ENCODE data around the gene ACACB. TPM values are rescaled to one million over a fixed set of nuclear protein-coding genes. Genes with fewer than 3 reads are reported as not detected.

Gene ACACB
- total RNA-seq, 1 donor from 2014 or later: 6.3 TPM

DNA sequence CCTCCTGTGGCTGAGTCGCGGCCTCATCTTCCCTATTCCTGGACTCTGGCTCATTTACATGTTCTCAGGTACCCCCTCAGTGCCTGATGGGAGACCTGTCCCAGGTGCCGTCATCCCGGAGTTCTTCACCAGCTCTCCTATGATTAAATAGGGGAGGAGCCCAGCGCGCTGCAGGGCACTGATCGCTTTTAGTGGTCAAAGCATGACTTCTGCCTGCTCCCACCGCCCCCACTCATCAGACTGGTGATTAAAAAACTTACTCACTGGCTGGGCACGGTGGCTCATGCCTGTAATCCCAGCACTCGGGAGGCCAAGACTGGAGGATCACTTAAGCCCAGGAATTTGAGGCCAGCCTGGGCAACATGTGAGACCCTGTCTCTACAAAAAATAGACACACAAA, 106.8 kb downstream of the ACACB start:
- H3K4me1 Mint-ChIP-seq: no peaks in the 10 kb centered on the region
- CTCF ChIA-PET: no interaction called here
- intact Hi-C loops (cut with micrococcal nuclease): no loop called here
- H3K36me3 Mint-ChIP-seq (ENCODE audit: low read depth): peaks cover 11% of the 10 kb centered on the region
- TF ChIP-seq, protein P1, sequence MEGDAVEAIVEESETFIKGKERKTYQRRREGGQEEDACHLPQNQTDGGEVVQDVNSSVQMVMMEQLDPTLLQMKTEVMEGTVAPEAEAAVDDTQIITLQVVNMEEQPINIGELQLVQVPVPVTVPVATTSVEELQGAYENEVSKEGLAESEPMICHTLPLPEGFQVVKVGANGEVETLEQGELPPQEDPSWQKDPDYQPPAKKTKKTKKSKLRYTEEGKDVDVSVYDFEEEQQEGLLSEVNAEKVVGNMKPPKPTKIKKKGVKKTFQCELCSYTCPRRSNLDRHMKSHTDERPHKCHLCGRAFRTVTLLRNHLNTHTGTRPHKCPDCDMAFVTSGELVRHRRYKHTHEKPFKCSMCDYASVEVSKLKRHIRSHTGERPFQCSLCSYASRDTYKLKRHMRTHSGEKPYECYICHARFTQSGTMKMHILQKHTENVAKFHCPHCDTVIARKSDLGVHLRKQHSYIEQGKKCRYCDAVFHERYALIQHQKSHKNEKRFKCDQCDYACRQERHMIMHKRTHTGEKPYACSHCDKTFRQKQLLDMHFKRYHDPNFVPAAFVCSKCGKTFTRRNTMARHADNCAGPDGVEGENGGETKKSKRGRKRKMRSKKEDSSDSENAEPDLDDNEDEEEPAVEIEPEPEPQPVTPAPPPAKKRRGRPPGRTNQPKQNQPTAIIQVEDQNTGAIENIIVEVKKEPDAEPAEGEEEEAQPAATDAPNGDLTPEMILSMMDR (IDR thresholded peaks at IDR 0.05): no peak
- H3K4me3 Mint-ChIP-seq: no peak overlapping the region
- no peak for ATAC-seq (ENCODE audit: low read depth)
- H3K9me3 Mint-ChIP-seq: no peaks in the 10 kb centered on the region
- no peak overlapping the region for H3K27ac Mint-ChIP-seq
- POLR2A ChIA-PET: no interaction called here
- H3K27me3 Mint-ChIP-seq: no peaks in the 10 kb centered on the region
- no peak for DNase-seq

DNA sequence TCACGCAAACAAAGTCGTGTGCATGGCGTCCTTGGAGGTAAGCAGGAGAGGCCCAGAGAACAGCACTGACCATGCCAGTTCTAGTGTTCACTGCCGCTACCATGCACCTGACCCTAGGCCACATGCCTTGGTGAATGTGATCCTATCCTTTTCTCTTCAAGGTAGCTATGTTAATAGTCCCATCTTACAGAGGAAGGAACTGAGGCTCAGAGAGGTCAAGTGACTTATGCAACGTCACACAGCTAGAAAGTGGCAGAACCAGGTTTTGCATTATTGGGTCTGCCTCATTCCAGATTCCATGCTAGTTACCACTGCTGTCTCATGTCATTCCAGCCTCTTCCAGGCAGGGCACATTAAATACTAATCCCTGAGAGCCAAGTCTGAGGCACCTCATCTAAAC, 107.5 kb downstream of the ACACB start:
- H3K27ac Mint-ChIP-seq: no peak overlapping the region
- POLR2A ChIA-PET: no interaction called here
- no peaks in the 10 kb centered on the region for H3K27me3 Mint-ChIP-seq
- H3K36me3 Mint-ChIP-seq (ENCODE audit: low read depth): peaks cover 11% of the 10 kb centered on the region
- TF ChIP-seq, protein P1 (IDR thresholded peaks at IDR 0.05): no peak
- no peaks in the 10 kb centered on the region for H3K4me1 Mint-ChIP-seq
- DNase-seq (no peak), ATAC-seq (ENCODE audit: low read depth) (no peak)
- no peak overlapping the region for H3K4me3 Mint-ChIP-seq
- CTCF ChIA-PET: no interaction called here
- no peaks in the 10 kb centered on the region for H3K9me3 Mint-ChIP-seq
- intact Hi-C loops (cut with micrococcal nuclease): no loop called here

DNA sequence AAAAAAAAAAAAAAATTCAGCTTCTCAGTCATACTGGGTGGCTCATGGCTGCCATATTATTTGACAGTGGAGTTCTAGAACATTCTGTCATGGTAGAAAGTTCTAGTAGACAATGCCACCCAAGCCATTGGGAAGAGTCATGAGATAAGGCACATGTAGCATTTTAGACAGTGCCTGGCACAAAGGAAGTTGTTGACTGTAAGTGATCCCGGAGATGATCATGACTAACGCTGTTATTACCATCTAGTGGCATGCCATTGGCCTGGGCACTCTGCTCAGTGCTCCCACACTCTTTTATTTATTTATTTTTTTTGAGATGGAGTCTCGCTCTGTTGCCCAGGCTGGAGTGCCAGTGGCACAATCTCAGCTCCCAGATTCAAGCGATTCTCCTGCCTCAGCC, 112.3 kb downstream of the ACACB start:
- no peak for ATAC-seq (ENCODE audit: low read depth)
- peaks cover 23% of the 10 kb centered on the region for H3K36me3 Mint-ChIP-seq (ENCODE audit: low read depth)
- ChIA-PET CTCF (no interaction called here), POLR2A (no interaction called here)
- TF ChIP-seq, protein P1 (IDR thresholded peaks at IDR 0.05): no peak
- no peak overlapping the region for H3K27ac Mint-ChIP-seq
- H3K4me3 Mint-ChIP-seq: no peak overlapping the region
- no peak for DNase-seq
- H3K9me3 Mint-ChIP-seq: no peaks in the 10 kb centered on the region
- intact Hi-C loops (cut with micrococcal nuclease): no loop called here
- H3K27me3 Mint-ChIP-seq: no peaks in the 10 kb centered on the region
- H3K4me1 Mint-ChIP-seq: no peaks in the 10 kb centered on the region

DNA sequence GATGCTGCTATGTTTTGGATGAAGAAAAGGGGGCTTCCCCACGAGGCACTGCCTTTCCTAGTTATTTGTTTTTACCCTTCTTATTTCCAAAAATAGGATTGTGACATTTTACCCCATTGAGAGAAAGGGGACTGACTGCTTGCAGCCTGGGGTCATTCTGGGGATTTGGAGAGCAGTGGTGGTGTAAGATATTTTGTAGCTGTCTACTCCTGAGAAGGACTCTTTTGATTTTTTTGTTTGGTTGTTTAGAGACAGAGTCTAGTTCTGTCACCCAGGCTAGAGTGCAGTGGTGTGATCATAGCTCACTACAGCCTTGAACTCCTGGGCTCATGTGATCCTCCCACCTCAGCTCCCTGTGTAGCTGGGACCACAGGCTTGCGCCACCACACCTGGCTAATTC, 113.8 kb downstream of the ACACB start:
- Mint-ChIP-seq H3K27me3 (no peaks in the 10 kb centered on the region), H3K36me3 (ENCODE audit: low read depth) (peaks cover 21% of the 10 kb centered on the region), H3K27ac (no peak overlapping the region), H3K4me3 (no peak overlapping the region), H3K4me1 (no peaks in the 10 kb centered on the region), H3K9me3 (no peaks in the 10 kb centered on the region)
- ChIA-PET CTCF (no interaction called here), POLR2A (no interaction called here)
- intact Hi-C loops (cut with micrococcal nuclease): no loop called here
- TF ChIP-seq, protein P1 (IDR thresholded peaks at IDR 0.05): no peak
- DNase-seq (no peak), ATAC-seq (ENCODE audit: low read depth) (no peak)

DNA sequence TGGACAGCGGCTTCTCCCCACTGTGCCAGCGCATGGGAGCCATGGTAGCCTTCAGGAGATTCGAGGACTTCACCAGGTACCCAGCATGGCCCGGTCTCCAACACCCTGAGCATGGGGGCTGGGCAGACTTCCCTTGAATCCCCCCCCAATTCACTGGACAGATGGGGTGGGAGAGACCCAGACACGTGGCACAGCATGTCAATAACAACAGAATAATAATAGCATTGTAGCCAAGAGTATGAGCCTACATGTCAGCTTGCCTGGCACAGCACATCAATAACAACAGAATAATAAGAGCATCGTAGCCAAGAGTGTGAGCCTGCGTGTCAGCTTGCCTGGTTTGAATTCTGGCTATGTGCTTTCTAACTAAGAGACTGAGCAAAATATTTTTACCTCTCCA, 116.3 kb downstream of the ACACB start:
- Mint-ChIP-seq H3K9me3 (no peaks in the 10 kb centered on the region), H3K27ac (no peak overlapping the region), H3K27me3 (no peaks in the 10 kb centered on the region), H3K4me3 (no peak overlapping the region), H3K4me1 (no peaks in the 10 kb centered on the region), H3K36me3 (ENCODE audit: low read depth) (peaks cover 28% of the 10 kb centered on the region)
- TF ChIP-seq, protein P1 (IDR thresholded peaks at IDR 0.05): no peak
- POLR2A ChIA-PET: no interaction called here
- ATAC-seq (ENCODE audit: low read depth) (no peak), DNase-seq (no peak)
- intact Hi-C loops (cut with micrococcal nuclease): no loop called here
- CTCF ChIA-PET: no interaction called here
